Stimulated activated naive CD8-positive, alpha-beta T cell treated with anti-CD3 and anti-CD28 coated beads, Interleukin-15, amount 100 ng/mL, for 72 hours (primary cell): ENCODE results near the gene NOL4L.

Experiments
- ATAC-seq: fragments of 150-1000 bp; cut with Tn5 transposase; 2 replicates; pipeline ENCODE4 v1.10.0; 2021; ENCODE audit warnings: mild to moderate bottlenecking, moderate library complexity
- DNase-seq, 2 donors: peaks; one replicate each; pipeline ENCODE4 v3.0.0; 2021 to 2022
- H3K27ac Mint-ChIP-seq, 2 donors: one replicate each; pipeline ENCODE4 v1.8.0; 2022; ENCODE audit warnings: mild to moderate bottlenecking in 2 of 2, mixed read lengths in 2 of 2, moderate library complexity in 2 of 2
- H3K27me3 Mint-ChIP-seq: one replicate; pipeline ENCODE4 v1.8.0; 2022; ENCODE audit warnings: mixed read lengths
- H3K4me1 Mint-ChIP-seq: one replicate; pipeline ENCODE4 v1.8.0; 2022; ENCODE audit warnings: mild to moderate bottlenecking, mixed read lengths
- H3K4me3 Mint-ChIP-seq, 2 donors: one replicate each; pipeline ENCODE4 v1.8.0; 2022; ENCODE audit warnings: mild to moderate bottlenecking in 2 of 2, mixed read lengths in 2 of 2, moderate library complexity in 1 of 2
- H3K9me3 Mint-ChIP-seq, 2 donors: one replicate each; pipeline ENCODE4 v1.8.0; 2022; ENCODE audit warnings: mixed read lengths in 2 of 2

The NOL4L gene

GRCh38 chr20:32463642-32464400 lies 121.3 kb downstream of the NOL4L start:
- peaks cover 17% of the 10 kb centered on the region for H3K4me1 Mint-ChIP-seq
- no peak overlapping the region for H3K4me3 Mint-ChIP-seq
- no peaks in the 10 kb centered on the region for H3K9me3 Mint-ChIP-seq
- no peak for DNase-seq
- peak overlapping the region in 1 of 2 donors; percentile 19 for H3K27ac Mint-ChIP-seq
- no peak for ATAC-seq
- no peaks in the 10 kb centered on the region for H3K27me3 Mint-ChIP-seq

- Mint-ChIP-seq H3K4me1 (peaks cover 24% of the 10 kb centered on the region), H3K9me3 (no peaks in the 10 kb centered on the region), H3K27me3 (no peaks in the 10 kb centered on the region), H3K4me3 (no peak overlapping the region), H3K27ac (peak overlapping the region in 1 of 2 donors; percentile 84)
- ATAC-seq (no peak), DNase-seq (no peak)
Measured at GRCh38 chr20:32462900-32463641, 122.1 kb downstream of the NOL4L start.

GRCh38 chr20:32461836-32462600 lies 123.1 kb downstream of the NOL4L start:
- Mint-ChIP-seq H3K27me3 (no peaks in the 10 kb centered on the region), H3K4me1 (peaks cover 22% of the 10 kb centered on the region), H3K27ac (peak overlapping the region in 1 of 2 donors; percentile 84), H3K9me3 (no peaks in the 10 kb centered on the region), H3K4me3 (no peak overlapping the region)
- DNase-seq (no peak), ATAC-seq (no peak)

GRCh38 chr20:32460683-32461320 lies 124.3 kb downstream of the NOL4L start:
- no peak overlapping the region for H3K4me3 Mint-ChIP-seq
- H3K27ac Mint-ChIP-seq = peak overlapping the region in 1 of 2 donors; percentile 94

GRCh38 chr20:32460231-32460630 lies 124.9 kb downstream of the NOL4L start:
- Mint-ChIP-seq H3K9me3 (no peaks in the 10 kb centered on the region), H3K4me3 (no peak overlapping the region), H3K4me1 (peaks cover 32% of the 10 kb centered on the region), H3K27ac (no peak overlapping the region), H3K27me3 (no peaks in the 10 kb centered on the region)
- no peak for DNase-seq
- no peak for ATAC-seq

More at GRCh38 chr20:32460683-32461320, 124.3 kb downstream of the NOL4L start:
- Mint-ChIP-seq H3K27me3 (no peaks in the 10 kb centered on the region), H3K4me1 (peaks cover 26% of the 10 kb centered on the region), H3K9me3 (no peaks in the 10 kb centered on the region)
- no peak for DNase-seq
- no peak for ATAC-seq

- H3K9me3 Mint-ChIP-seq = no peaks in the 10 kb centered on the region
- H3K4me3 Mint-ChIP-seq = no peak overlapping the region
- no peak for DNase-seq
- H3K4me1 Mint-ChIP-seq = peaks cover 40% of the 10 kb centered on the region
- H3K27me3 Mint-ChIP-seq = no peaks in the 10 kb centered on the region
- no peak for ATAC-seq
- H3K27ac Mint-ChIP-seq = peak overlapping the region in 1 of 2 donors; percentile 72
Measured at GRCh38 chr20:32458837-32459220, 126.3 kb downstream of the NOL4L start.

GRCh38 chr20:32458061-32458836 lies 126.9 kb downstream of the NOL4L start:
- no peaks in the 10 kb centered on the region for H3K27me3 Mint-ChIP-seq
- ATAC-seq (no peak), DNase-seq (no peak)
- H3K4me3 Mint-ChIP-seq = no peak overlapping the region
- peaks cover 46% of the 10 kb centered on the region for H3K4me1 Mint-ChIP-seq
- H3K9me3 Mint-ChIP-seq = no peaks in the 10 kb centered on the region
- no peak overlapping the region for H3K27ac Mint-ChIP-seq

GRCh38 chr20:32457479-32457986 lies 127.6 kb downstream of the NOL4L start:
- DNase-seq (no peak), ATAC-seq (peak; percentile 22)
- peaks cover 53% of the 10 kb centered on the region for H3K4me1 Mint-ChIP-seq
- no peak overlapping the region for H3K4me3 Mint-ChIP-seq
- no peaks in the 10 kb centered on the region for H3K9me3 Mint-ChIP-seq
- H3K27ac Mint-ChIP-seq = peak overlapping the region in 1 of 2 donors; percentile 59
- H3K27me3 Mint-ChIP-seq = no peaks in the 10 kb centered on the region

- Mint-ChIP-seq H3K4me3 (no peak overlapping the region), H3K27me3 (no peaks in the 10 kb centered on the region), H3K4me1 (peaks cover 53% of the 10 kb centered on the region), H3K9me3 (no peaks in the 10 kb centered on the region), H3K27ac (no peak overlapping the region)
- no peak for DNase-seq
- peak; percentile 24 for ATAC-seq
Measured at GRCh38 chr20:32456869-32457478, 128.2 kb downstream of the NOL4L start.

GRCh38 chr20:32455901-32456701 lies 129.0 kb downstream of the NOL4L start:
- H3K4me1 Mint-ChIP-seq = peaks cover 58% of the 10 kb centered on the region
- DNase-seq = no peak
- no peak for ATAC-seq
- no peaks in the 10 kb centered on the region for H3K9me3 Mint-ChIP-seq
- H3K27ac Mint-ChIP-seq = no peak overlapping the region
- no peak overlapping the region for H3K4me3 Mint-ChIP-seq
- H3K27me3 Mint-ChIP-seq = no peaks in the 10 kb centered on the region

- H3K27ac Mint-ChIP-seq = peak overlapping the region; percentile 10 to 22
- DNase-seq = no peak
- H3K4me1 Mint-ChIP-seq = peaks cover 60% of the 10 kb centered on the region
- H3K9me3 Mint-ChIP-seq = no peaks in the 10 kb centered on the region
- no peak for ATAC-seq
- H3K27me3 Mint-ChIP-seq = no peaks in the 10 kb centered on the region
- no peak overlapping the region for H3K4me3 Mint-ChIP-seq
Measured at GRCh38 chr20:32455171-32455900, 129.8 kb downstream of the NOL4L start.

- DNase-seq (no peak), ATAC-seq (no peak)
- H3K4me3 Mint-ChIP-seq = peak overlapping the region in 1 of 2 donors; percentile 9
- peak overlapping the region in 1 of 2 donors; percentile 97 for H3K27ac Mint-ChIP-seq
- no peaks in the 10 kb centered on the region for H3K27me3 Mint-ChIP-seq
- no peaks in the 10 kb centered on the region for H3K9me3 Mint-ChIP-seq
- H3K4me1 Mint-ChIP-seq = peaks cover 67% of the 10 kb centered on the region
Measured at GRCh38 chr20:32454164-32455145, 130.7 kb downstream of the NOL4L start.
